ENCODE results near the gene FRYL.
A peak's percentile ranks its signal among the peaks of the same experiment; 100 is the strongest.
"Not testable (repeated sequence)": the region's sequence is repeated elsewhere in the genome, so short reads cannot be mapped to it uniquely, and the experiment has no call there.

FRYL gene

GRCh38 chr4:48483006-48483776, 296.9 kb downstream of the FRYL start, which contains the start of gene SLC10A4:
Gene SLC10A4, plus strand, starts transcription at chr4:48483343. Its CDS starts 219 bp downstream, at chr4:48483562.
- DNase-seq: peak in 2 of 3 donors; percentile 29 to 42

DNA sequence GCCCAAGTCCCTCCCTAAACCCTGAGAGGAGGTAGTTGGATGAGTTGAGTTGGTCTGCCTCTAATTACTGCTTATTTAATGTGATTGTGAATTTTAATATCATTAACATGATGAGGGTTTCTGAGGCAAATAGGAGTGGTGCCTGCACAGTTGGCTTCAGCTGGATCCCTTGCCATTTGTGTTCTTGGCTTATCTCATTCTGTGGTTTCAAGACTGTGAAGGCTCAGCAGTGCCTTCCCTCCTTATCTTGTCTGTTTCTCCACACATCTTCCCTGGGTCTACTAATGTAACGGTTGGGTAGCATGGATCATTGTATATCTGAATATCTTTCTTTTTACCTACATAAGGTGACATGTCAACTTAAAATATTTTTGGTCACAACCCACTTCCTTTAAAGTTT, 298.5 kb downstream of the FRYL start:
- no peak for DNase-seq

- no peak for DNase-seq
These were observed 301.8 kb downstream of the FRYL start for GRCh38 chr4:48478273-48478672.

DNA sequence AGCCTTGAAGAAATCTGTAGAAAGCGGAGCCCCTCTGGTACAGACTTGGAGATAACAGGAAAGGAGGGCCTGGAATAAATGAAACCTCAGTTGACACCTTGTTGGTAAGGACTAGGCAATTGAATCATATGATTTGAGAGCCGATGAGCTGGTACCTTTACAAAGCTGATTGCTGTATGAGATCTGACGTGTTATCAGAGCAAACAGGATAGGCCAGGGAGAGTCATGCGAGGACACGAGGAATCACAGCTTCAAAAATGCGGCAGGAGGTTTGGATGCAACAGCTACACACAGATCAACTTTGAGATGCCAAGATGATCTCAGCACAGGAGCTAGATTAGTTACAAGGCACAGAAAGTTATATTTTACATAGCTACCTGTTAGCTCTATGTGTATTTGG, 304.3 kb downstream of the FRYL start:
- DNase-seq: no peak

DNA sequence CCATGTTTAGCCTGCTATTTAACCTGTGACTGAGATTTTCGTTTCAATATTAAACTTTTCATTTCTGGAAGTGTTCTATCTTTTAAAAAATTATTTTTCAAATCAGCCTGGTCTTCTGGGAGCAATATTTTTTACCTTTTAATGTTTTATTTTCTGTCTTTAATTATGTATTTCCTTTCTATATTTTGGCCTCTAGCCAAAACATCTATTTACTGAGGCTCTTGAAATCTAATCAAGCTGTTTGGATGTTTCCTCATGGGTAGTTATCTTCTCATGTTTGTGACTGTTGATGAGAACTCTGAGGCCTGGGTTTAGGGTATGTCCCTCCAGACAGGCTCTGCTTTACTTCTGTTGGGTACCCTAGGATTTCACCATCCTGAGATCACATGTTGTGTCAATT, 307.3 kb downstream of the FRYL start:
- no peak for DNase-seq

- no peak for DNase-seq
These were observed 309.5 kb downstream of the FRYL start for GRCh38 chr4:48470570-48470969.

GRCh38 chr4:48470137-48470536, 309.9 kb downstream of the FRYL start:
- no peak for DNase-seq

- no peak for DNase-seq
These were observed 312.2 kb downstream of the FRYL start for GRCh38 chr4:48467891-48468290.

- DNase-seq: no peak
These were observed 312.6 kb downstream of the FRYL start for GRCh38 chr4:48467442-48467841.

GRCh38 chr4:48462363-48462762, 317.7 kb downstream of the FRYL start:
- no peak for DNase-seq

GRCh38 chr4:48461000-48461399, 319.1 kb downstream of the FRYL start:
- no peak for DNase-seq

GRCh38 chr4:48454591-48454990, 325.5 kb downstream of the FRYL start:
- DNase-seq: no peak

DNA sequence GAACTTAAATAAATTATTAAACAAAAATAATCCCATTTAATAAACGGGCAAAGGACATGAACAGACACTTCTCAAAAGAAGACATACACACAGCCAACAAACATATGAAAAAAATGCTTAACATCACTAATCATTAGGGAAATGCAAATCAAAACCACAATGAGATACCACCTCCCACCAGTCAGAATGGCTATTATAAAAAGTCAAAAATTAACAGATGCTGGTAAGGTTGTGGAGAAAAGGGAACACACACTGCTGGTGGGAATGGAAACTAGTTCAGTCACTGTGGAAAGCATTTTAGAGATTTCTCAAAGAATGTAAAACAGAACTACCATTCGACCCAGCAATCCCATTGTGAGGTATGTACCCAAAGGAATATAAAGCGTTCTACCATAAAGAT, 328.4 kb downstream of the FRYL start:
- not testable (repeated sequence) for DNase-seq

GRCh38 chr4:48450740-48451139, 329.3 kb downstream of the FRYL start:
- DNase-seq: no peak

GRCh38 chr4:48449151-48449550, 330.9 kb downstream of the FRYL start:
- DNase-seq: no peak
